HK-2 (cell line): ENCODE measurements around the gene ATG13.
"Not testable (repeated sequence)": the region's sequence is repeated elsewhere in the genome, so short reads cannot be mapped to it uniquely, and the experiment has no call there.

Experiments
- DNase-seq: peaks from one replicate; pipeline ENCODE4 v3.0.0-alpha.2; 2018; ENCODE audit not compliant: unreplicated experiment

Gene ATG13

GRCh38 chr11:46617134-46617971 lies at the start of gene ATG13, which contains the start of gene HARBI1:
ATG13 (plus strand) TSS chr11:46617553; CDS start chr11:46644292, 26,739 bp downstream.
HARBI1 (minus strand) TSS chr11:46617227; CDS start chr11:46616237, 990 bp downstream.
- peak; percentile 84 for DNase-seq

- DNase-seq: no peak
Observed at GRCh38 chr11:46570790-46571398, 46.5 kb upstream of the ATG13 start.

GRCh38 chr11:46574656-46575055 lies 42.7 kb upstream of the ATG13 start:
- DNase-seq: no peak

GRCh38 chr11:46577058-46577457 lies 40.3 kb upstream of the ATG13 start:
- DNase-seq: no peak

- no peak for DNase-seq
Observed at GRCh38 chr11:46582588-46582987, 34.8 kb upstream of the ATG13 start.

GRCh38 chr11:46583513-46583912 lies 33.8 kb upstream of the ATG13 start:
- not testable (repeated sequence) for DNase-seq

GRCh38 chr11:46588131-46588530 lies 29.2 kb upstream of the ATG13 start:
- DNase-seq: no peak

- DNase-seq: no peak
Observed at GRCh38 chr11:46588915-46589314, 28.4 kb upstream of the ATG13 start.

- DNase-seq: no peak
Observed at GRCh38 chr11:46590740-46591605, 26.4 kb upstream of the ATG13 start.

GRCh38 chr11:46593550-46594373 lies 23.6 kb upstream of the ATG13 start, which contains the start of gene AMBRA1:
AMBRA1 (minus strand) TSS chr11:46594023; CDS start chr11:46548380, 45,643 bp downstream.
- DNase-seq: peak; percentile 79

- no peak for DNase-seq
Observed at GRCh38 chr11:46594374-46594700, 23.0 kb upstream of the ATG13 start.

GRCh38 chr11:46594785-46595184 lies 22.6 kb upstream of the ATG13 start:
- no peak for DNase-seq

GRCh38 chr11:46597155-46597554 lies 20.2 kb upstream of the ATG13 start:
- no peak for DNase-seq

GRCh38 chr11:46597609-46598219 lies 19.6 kb upstream of the ATG13 start:
- DNase-seq: no peak

GRCh38 chr11:46599340-46600193 lies 17.8 kb upstream of the ATG13 start:
- no peak for DNase-seq

- DNase-seq: no peak
Observed at GRCh38 chr11:46600194-46600960, 17.0 kb upstream of the ATG13 start.

GRCh38 chr11:46601129-46601528 lies 16.2 kb upstream of the ATG13 start:
- DNase-seq: no peak

- DNase-seq: no peak
Observed at GRCh38 chr11:46603704-46604308, 13.5 kb upstream of the ATG13 start.

- no peak for DNase-seq
Observed at GRCh38 chr11:46604796-46605195, 12.6 kb upstream of the ATG13 start.
